HEK293 (cell line): ENCODE results near the gene TDG.

Source experiments
- CTCF ChIA-PET: fragments of 350-600 bp; formaldehyde crosslinking; extraction: SDS; loops from one replicate; lab custom pipeline; 2021; ENCODE audit warnings: antibody characterized with exemption; lab: Yijun Ruan, JAX
- POLR2A ChIA-PET: fragments of 300-600 bp; formaldehyde crosslinking; extraction: SDS; loops from one replicate; lab custom pipeline; 2020; ENCODE audit warnings: antibody characterized with exemption, inconsistent platforms; lab: Yijun Ruan, JAX
- H3K27ac ChIP-seq: fragments of 200-500 bp; sonication (Bioruptor generic); 2 replicates; pipeline ENCODE4 v1.5.1; 2014; ENCODE audit warnings: low read depth, low read length, control low read depth, inconsistent platforms; ENCODE audit errors: extremely low read depth
- H3K36me3 ChIP-seq, 2 experiments: fragments of 200-500 bp in 1 of 2; sonication (Bioruptor generic) in 1 of 2; 1 replicate in 1 of 2; 2 replicates in 1 of 2; pipeline ENCODE4 v1.5.1; 2014 to 2017; ENCODE audit warnings: inconsistent platforms in 2 of 2, low read length in 2 of 2; ENCODE audit not compliant: control insufficient read depth in 2 of 2, insufficient read depth in 1 of 2
- H3K4me1 ChIP-seq: fragments of 200-500 bp; sonication (Bioruptor generic); 2 replicates; pipeline ENCODE4 v1.5.1; 2014; ENCODE audit warnings: mild to moderate bottlenecking, low read length, inconsistent platforms; ENCODE audit not compliant: control insufficient read depth, insufficient read depth
- H3K4me3 ChIP-seq: 2 replicates; pipeline ENCODE4 v1.5.1; 2011; ENCODE audit warnings: low read depth, mild to moderate bottlenecking, control low read depth, low read length, moderate library complexity
- H3K9me3 ChIP-seq: fragments of 200-500 bp; sonication (Bioruptor generic); 2 replicates; pipeline ENCODE4 v1.5.1; 2014; ENCODE audit warnings: low read depth, low read length, inconsistent platforms; ENCODE audit not compliant: control insufficient read depth, insufficient read depth
- BCL11A ChIP-seq: fragments of 450-650 bp; formaldehyde crosslinking; IDR thresholded peaks from 2 replicates; pipeline ENCODE4 v1.5.1; 2016; ENCODE audit warnings: low read depth, missing biosample characterization, missing genetic modification characterization
- GLIS2 ChIP-seq: fragments of 450-650 bp; formaldehyde crosslinking; IDR thresholded peaks from 2 replicates; pipeline ENCODE4 v1.5.1; 2016; ENCODE audit warnings: missing biosample characterization, missing genetic modification characterization
- HOXA7 ChIP-seq: sonication (generic); formaldehyde crosslinking; IDR thresholded peaks from 2 replicates; pipeline ENCODE4 v1.8.1; 2022; ENCODE audit warnings: missing genetic modification reagents, borderline replicate concordance
- KLF16 ChIP-seq: fragments of 450-650 bp; formaldehyde crosslinking; IDR thresholded peaks from 2 replicates; pipeline ENCODE4 v1.5.1; 2017; ENCODE audit warnings: missing biosample characterization, missing genetic modification characterization
- KLF17 ChIP-seq: fragments of 450-650 bp; formaldehyde crosslinking; IDR thresholded peaks from 2 replicates; pipeline ENCODE4 v1.5.1; 2016; ENCODE audit warnings: missing biosample characterization, missing genetic modification characterization
- PRDM10 ChIP-seq: fragments of 450-650 bp; formaldehyde crosslinking; IDR thresholded peaks from 2 replicates; pipeline ENCODE4 v1.5.1; 2016; ENCODE audit warnings: missing biosample characterization, missing genetic modification characterization
- SCRT2 ChIP-seq: fragments of 450-650 bp; formaldehyde crosslinking; IDR thresholded peaks from 2 replicates; pipeline ENCODE4 v1.5.1; 2016; ENCODE audit warnings: missing biosample characterization, missing genetic modification characterization
- SETDB1 ChIP-seq: IDR thresholded peaks from one replicate; pipeline ENCODE4 v1.6.1; 2017; ENCODE audit warnings: mild to moderate bottlenecking, low read length, moderate library complexity, mixed read lengths; ENCODE audit not compliant: insufficient read length
- TCF7L2 ChIP-seq: IDR thresholded peaks from 2 replicates; pipeline ENCODE4 v1.6.1; 2011; ENCODE audit warnings: low read depth, mild to moderate bottlenecking, inconsistent platforms, low read length, moderate library complexity, borderline replicate concordance
- YY1 ChIP-seq: fragments of 450-650 bp; formaldehyde crosslinking; IDR thresholded peaks from 2 replicates; pipeline ENCODE4 v1.5.1; 2018; ENCODE audit warnings: missing biosample characterization, missing genetic modification characterization
- ZFP69B ChIP-seq: fragments of 450-650 bp; formaldehyde crosslinking; IDR thresholded peaks from 2 replicates; pipeline ENCODE4 v1.5.1; 2016; ENCODE audit warnings: missing biosample characterization, missing genetic modification characterization
- ZNF112 ChIP-seq: fragments of 450-650 bp; formaldehyde crosslinking; IDR thresholded peaks from 2 replicates; pipeline ENCODE4 v1.5.0; 2017; ENCODE audit warnings: missing biosample characterization, missing genetic modification characterization
- ZNF121 ChIP-seq: fragments of 450-650 bp; formaldehyde crosslinking; IDR thresholded peaks from 2 replicates; pipeline ENCODE4 v1.5.1; 2016; ENCODE audit warnings: missing biosample characterization, missing genetic modification characterization
- ZNF169 ChIP-seq: fragments of 450-650 bp; formaldehyde crosslinking; IDR thresholded peaks from 2 replicates; pipeline ENCODE4 v1.5.1; 2016; ENCODE audit warnings: missing biosample characterization, missing genetic modification characterization
- ZNF223 ChIP-seq: fragments of 450-650 bp; formaldehyde crosslinking; IDR thresholded peaks from 2 replicates; pipeline ENCODE4 v1.5.1; 2016; ENCODE audit warnings: missing biosample characterization, missing genetic modification characterization
- ZNF239 ChIP-seq: fragments of 450-650 bp; formaldehyde crosslinking; IDR thresholded peaks from 2 replicates; pipeline ENCODE4 v1.5.1; 2016; ENCODE audit warnings: missing biosample characterization, missing genetic modification characterization
- ZNF335 ChIP-seq: fragments of 450-650 bp; formaldehyde crosslinking; conservative IDR thresholded peaks from 2 replicates; pipeline ENCODE4 v1.5.1; 2016; ENCODE audit warnings: missing biosample characterization, missing genetic modification characterization
- ZNF354C ChIP-seq: fragments of 450-650 bp; formaldehyde crosslinking; IDR thresholded peaks from 2 replicates; pipeline ENCODE4 v1.5.1; 2016; ENCODE audit warnings: missing biosample characterization, missing genetic modification characterization, low read depth, borderline replicate concordance
- ZNF366 ChIP-seq: fragments of 450-650 bp; formaldehyde crosslinking; conservative IDR thresholded peaks from 2 replicates; pipeline ENCODE4 v1.5.1; 2016; ENCODE audit warnings: missing biosample characterization, missing genetic modification characterization
- ZNF37A ChIP-seq: fragments of 450-650 bp; IDR thresholded peaks from 2 replicates; pipeline ENCODE4 v1.5.1; 2018; ENCODE audit warnings: missing biosample characterization, missing genetic modification characterization
- ZNF501 ChIP-seq: fragments of 450-650 bp; formaldehyde crosslinking; IDR thresholded peaks from 2 replicates; pipeline ENCODE4 v1.5.1; 2016; ENCODE audit warnings: missing biosample characterization, missing genetic modification characterization
- ZNF514 ChIP-seq: fragments of 450-650 bp; formaldehyde crosslinking; IDR thresholded peaks from 2 replicates; pipeline ENCODE4 v1.5.1; 2016; ENCODE audit warnings: missing biosample characterization, missing genetic modification characterization
- ZNF544 ChIP-seq: fragments of 450-650 bp; formaldehyde crosslinking; IDR thresholded peaks from 2 replicates; pipeline ENCODE4 v1.5.0; 2017; ENCODE audit warnings: missing biosample characterization, missing genetic modification characterization
- ZNF548 ChIP-seq: fragments of 450-650 bp; formaldehyde crosslinking; IDR thresholded peaks from 2 replicates; pipeline ENCODE4 v1.5.1; 2016; ENCODE audit warnings: missing biosample characterization, missing genetic modification characterization
- ZNF596 ChIP-seq: fragments of 450-650 bp; IDR thresholded peaks from 2 replicates; pipeline ENCODE4 v1.5.0; 2018; ENCODE audit warnings: missing biosample characterization, mild to moderate bottlenecking, missing genetic modification characterization, moderate library complexity
- ZNF658 ChIP-seq: fragments of 450-650 bp; formaldehyde crosslinking; IDR thresholded peaks from 2 replicates; pipeline ENCODE4; 2016; ENCODE audit warnings: missing biosample characterization, missing genetic modification characterization
- ZNF660 ChIP-seq: fragments of 450-650 bp; IDR thresholded peaks from 2 replicates; pipeline ENCODE4 v1.5.1; 2018; ENCODE audit warnings: missing biosample characterization, mild to moderate bottlenecking, missing genetic modification characterization
- ZSCAN16 ChIP-seq: fragments of 450-650 bp; formaldehyde crosslinking; IDR thresholded peaks from 2 replicates; pipeline ENCODE4 v1.5.1; 2016; ENCODE audit warnings: missing biosample characterization, missing genetic modification characterization
- ZSCAN5A ChIP-seq: fragments of 450-650 bp; formaldehyde crosslinking; IDR thresholded peaks from 2 replicates; pipeline ENCODE4 v1.5.1; 2016; ENCODE audit warnings: missing biosample characterization, missing genetic modification characterization
- TF ChIP-seq, protein P1 (sequence below): fragments of 450-650 bp; formaldehyde crosslinking; IDR thresholded peaks from 2 replicates; pipeline ENCODE4 v1.5.1; 2016; ENCODE audit warnings: missing biosample characterization, missing genetic modification characterization

Gene TDG

GRCh38 chr12:103975368-103975767 lies 9.7 kb downstream of the TDG start:
- no peaks in the 10 kb centered on the region for H3K4me1 ChIP-seq
- CTCF ChIA-PET: no interaction called here
- no peak overlapping the region for H3K4me3 ChIP-seq
- TF ChIP-seq ZNF112: no peak
- TF ChIP-seq, protein P1, sequence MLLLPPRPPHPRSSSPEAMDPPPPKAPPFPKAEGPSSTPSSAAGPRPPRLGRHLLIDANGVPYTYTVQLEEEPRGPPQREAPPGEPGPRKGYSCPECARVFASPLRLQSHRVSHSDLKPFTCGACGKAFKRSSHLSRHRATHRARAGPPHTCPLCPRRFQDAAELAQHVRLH (tag by site-specific recombination): no peak
- TF ChIP-seq ZNF37A (tag by site-specific recombination): no peak
- no peak for TF ChIP-seq ZNF223 (tag by site-specific recombination)
- TF ChIP-seq ZNF548 (tag by site-specific recombination): no peak
- no peak for TF ChIP-seq ZNF121 (tag by site-specific recombination)
- no peak for TF ChIP-seq BCL11A (tag by site-specific recombination)
- no peak for TF ChIP-seq KLF16 (tag by site-specific recombination)
- TF ChIP-seq ZNF239 (tag by site-specific recombination): no peak
- no peak for TF ChIP-seq ZNF514 (tag by site-specific recombination)
- TF ChIP-seq SCRT2 (tag by site-specific recombination): no peak
- TF ChIP-seq ZNF354C (tag by site-specific recombination): no peak
- no peak for TF ChIP-seq ZNF544
- no peak for TF ChIP-seq TCF7L2
- TF ChIP-seq ZNF335 (tag by site-specific recombination): no peak
- TF ChIP-seq ZFP69B (tag by site-specific recombination): no peak
- TF ChIP-seq GLIS2: no peak
- TF ChIP-seq PRDM10 (tag by site-specific recombination): no peak
- no peak overlapping the region for H3K27ac ChIP-seq
- POLR2A ChIA-PET: interaction anchor here (2.8 kb wide), 1 partner anchor 9 kb away, joined by 14 read pairs; the partner anchor contains the start of gene TDG
- no peaks in the 10 kb centered on the region for H3K9me3 ChIP-seq
- H3K36me3 ChIP-seq: peaks cover 14 to 59% of the 10 kb centered on the region in 2 experiments

- H3K4me3 ChIP-seq: no peak overlapping the region
- H3K36me3 ChIP-seq: peaks cover 44 to 77% of the 10 kb centered on the region in 2 experiments
- ChIA-PET POLR2A (interaction anchor here (2.8 kb wide), 1 partner anchor 13 kb away, joined by 14 read pairs; the partner anchor contains the start of gene TDG), CTCF (no interaction called here)
- H3K4me1 ChIP-seq: no peaks in the 10 kb centered on the region
- no peak overlapping the region for H3K27ac ChIP-seq
- H3K9me3 ChIP-seq: no peaks in the 10 kb centered on the region
- no peak for TF ChIP-seq ZNF660 (tag by site-specific recombination)
- no peak for TF ChIP-seq ZSCAN5A (tag by site-specific recombination)
- no peak for TF ChIP-seq SETDB1
- TF ChIP-seq ZNF366: no peak
- TF ChIP-seq ZNF658 (tag by site-specific recombination): no peak
- TF ChIP-seq ZNF596: no peak
- no peak for TF ChIP-seq ZNF501 (tag by site-specific recombination)
- no peak for TF ChIP-seq YY1 (tag by site-specific recombination)
- TF ChIP-seq KLF17 (tag by site-specific recombination): no peak
- no peak for TF ChIP-seq ZNF514 (tag by site-specific recombination)
- no peak for TF ChIP-seq ZNF544
- no peak for TF ChIP-seq ZNF354C (tag by site-specific recombination)
- TF ChIP-seq ZSCAN16 (tag by site-specific recombination): no peak
- TF ChIP-seq ZNF169: no peak
- no peak for TF ChIP-seq HOXA7 (CRISPR knock-in tag)
These were observed 12.8 kb downstream of the TDG start for GRCh38 chr12:103978384-103978982.
